Medulla oblongata (tissue), 1 donor: ENCODE measurements around the gene B4GALNT4.
"Not testable (repeated sequence)": the region's sequence is repeated elsewhere in the genome, so short reads cannot be mapped to it uniquely, and the experiment has no call there.

Source experiments
- DNase-seq: peaks from one replicate; pipeline ENCODE4 v3.0.0-alpha.2; 2015; ENCODE audit errors: extremely low spot score

B4GALNT4 gene

GRCh38 chr11:406796-407650 lies 37.7 kb downstream of the B4GALNT4 start:
- peak; percentile 56 for DNase-seq

DNA sequence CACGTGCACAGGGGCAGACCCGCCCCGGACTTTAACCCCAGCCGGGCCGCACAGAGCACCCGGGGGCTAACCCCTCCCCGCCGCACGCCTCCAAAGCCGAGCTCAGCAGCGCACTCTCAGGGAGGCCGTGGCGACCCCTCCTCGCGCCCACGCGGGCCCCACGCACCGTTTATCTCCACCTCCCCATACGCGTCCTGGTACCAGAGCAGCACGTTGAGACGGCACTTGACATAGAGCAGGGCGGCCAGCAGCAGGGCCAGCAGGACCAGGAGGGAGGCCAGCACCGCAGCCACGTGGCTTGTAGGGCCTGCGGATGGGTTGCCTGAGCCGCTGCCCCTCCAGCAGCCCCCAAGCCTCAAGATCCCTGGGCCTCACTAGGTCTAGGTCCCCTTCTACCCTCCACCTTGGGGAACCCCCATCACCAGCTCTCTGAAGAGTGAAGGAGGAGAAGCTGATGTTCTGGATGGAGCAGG lies 38.4 kb downstream of the B4GALNT4 start:
- no peak for DNase-seq

DNA sequence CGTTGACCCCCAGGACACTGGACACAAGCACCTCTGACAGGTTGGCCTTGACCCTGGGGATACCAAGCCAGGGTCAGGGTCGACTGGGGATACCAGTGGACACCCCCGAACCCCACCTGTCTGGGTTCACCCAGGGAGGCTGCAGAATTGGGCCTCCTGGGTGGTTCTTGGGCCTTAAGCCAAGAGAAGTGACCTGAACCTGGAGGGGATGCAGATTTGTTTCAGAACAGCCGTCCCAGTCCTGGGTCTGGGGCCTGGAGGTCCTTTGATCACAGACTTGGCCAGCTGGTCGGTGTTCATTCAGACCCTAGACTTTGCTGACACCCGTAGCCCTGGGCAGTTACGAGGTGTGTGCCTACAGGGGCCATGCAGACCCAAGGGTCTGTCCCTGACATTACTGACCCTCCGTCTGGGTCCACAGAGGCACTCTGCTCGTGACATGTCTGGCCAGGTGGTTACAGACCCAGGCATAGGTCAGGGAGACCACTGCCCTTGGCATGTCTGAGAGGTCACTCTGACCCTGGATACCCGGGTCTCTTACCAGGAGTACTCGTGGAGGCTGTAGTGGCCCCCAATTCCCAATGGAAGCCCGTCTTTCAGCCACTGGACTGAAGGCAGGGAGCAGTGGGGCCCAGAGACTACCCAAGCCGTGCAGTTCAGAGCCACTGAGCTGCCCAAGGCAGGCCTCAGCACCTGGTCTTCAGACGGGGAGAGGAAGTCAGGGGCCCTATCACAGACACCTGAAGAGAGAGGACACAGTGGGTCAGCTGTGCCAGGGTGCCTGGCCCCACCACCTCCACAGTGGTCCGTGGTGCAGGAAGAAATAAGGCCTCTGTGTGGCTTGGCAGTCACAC lies 39.1 kb downstream of the B4GALNT4 start:
- no peak for DNase-seq

GRCh38 chr11:409008-409599 lies 39.8 kb downstream of the B4GALNT4 start:
- no peak for DNase-seq

DNA sequence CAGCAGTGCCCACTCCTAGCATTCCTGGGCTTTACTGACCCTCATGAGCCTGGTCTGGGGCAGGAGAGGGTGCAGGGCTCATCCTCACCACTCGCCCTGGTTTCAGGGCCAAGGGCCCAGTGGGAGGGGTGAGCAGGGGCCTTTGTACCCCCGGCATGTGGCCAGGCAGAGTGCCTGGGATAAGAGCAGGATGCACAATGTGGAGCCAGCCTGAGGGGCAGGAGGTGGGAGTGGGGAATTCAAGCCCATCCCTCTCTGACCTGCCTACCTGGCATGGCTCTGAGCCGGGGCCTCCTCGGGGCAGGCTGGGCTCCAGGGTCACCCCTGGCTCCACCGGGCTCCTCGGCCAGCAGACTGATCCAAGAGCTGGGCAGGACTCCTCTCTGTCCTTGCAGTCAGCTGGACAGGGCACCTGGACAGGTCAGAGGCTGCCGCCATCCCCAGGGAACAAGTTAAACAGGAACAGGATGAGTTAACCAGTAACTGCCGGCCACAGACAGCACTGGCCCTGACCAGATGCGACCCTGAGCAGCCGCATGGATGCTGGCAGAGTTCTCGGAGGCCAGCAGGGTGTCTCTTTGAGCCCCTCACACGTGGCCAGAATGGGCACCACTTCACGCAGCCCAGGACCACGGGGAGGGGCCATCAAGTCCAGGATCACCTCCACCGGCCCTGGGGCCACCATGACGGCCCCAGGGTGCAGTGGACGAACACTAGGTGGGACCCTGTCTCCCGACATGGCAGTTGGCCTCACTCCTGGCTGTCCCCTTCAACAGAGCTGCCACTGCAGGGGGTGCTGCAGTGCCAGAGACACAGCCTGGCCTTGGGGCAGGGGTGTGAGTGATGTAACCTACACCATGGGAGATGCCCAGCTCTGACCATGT lies 40.5 kb downstream of the B4GALNT4 start:
- no peak for DNase-seq

DNA sequence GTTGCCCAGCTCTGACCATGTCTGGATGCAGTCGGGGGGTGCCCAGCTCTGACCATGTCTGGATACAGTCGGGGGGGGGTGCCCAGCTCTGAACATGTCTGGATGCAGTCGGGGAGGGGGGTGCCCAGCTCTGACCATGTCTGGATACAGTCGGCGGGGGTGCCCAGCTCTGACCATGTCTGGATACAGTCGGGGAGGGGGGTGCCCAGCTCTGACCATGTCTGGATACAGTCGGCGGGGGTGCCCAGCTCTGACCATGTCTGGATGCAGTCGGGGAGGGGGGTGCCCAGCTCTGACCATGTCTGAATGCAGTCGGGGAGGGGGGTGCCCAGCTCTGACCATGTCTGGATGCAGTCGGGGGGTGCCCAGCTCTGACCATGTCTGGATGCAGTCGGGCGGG lies 41.4 kb downstream of the B4GALNT4 start:
- not testable (repeated sequence) for DNase-seq

GRCh38 chr11:411520-411919 lies 42.2 kb downstream of the B4GALNT4 start:
- not testable (repeated sequence) for DNase-seq

- no peak for DNase-seq
These were observed 43.4 kb downstream of the B4GALNT4 start for GRCh38 chr11:412641-413119.

GRCh38 chr11:413120-414081 lies 44.1 kb downstream of the B4GALNT4 start:
- no peak for DNase-seq

- no peak for DNase-seq
These were observed 45.1 kb downstream of the B4GALNT4 start for GRCh38 chr11:414318-414857.

DNA sequence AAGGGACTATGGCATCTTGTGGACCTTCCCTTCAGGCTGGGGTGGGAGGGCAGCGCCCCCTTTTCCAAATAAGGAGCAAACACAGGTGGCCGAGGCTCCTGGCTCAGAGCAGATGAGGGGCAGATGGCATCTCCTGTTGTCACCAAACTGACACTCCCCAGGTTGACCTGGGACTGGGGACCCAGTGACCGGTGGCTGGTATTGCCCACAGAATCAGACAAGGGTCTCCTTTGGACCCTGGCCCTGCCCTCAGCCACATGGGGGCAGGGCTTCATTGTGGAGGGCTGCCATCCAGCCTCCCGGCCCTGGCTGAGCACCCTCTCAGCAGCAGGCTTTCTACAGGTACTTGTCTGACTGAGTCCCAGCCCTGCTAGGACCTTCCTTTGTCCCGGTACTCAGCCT lies 46.3 kb downstream of the B4GALNT4 start:
- DNase-seq: no peak

DNA sequence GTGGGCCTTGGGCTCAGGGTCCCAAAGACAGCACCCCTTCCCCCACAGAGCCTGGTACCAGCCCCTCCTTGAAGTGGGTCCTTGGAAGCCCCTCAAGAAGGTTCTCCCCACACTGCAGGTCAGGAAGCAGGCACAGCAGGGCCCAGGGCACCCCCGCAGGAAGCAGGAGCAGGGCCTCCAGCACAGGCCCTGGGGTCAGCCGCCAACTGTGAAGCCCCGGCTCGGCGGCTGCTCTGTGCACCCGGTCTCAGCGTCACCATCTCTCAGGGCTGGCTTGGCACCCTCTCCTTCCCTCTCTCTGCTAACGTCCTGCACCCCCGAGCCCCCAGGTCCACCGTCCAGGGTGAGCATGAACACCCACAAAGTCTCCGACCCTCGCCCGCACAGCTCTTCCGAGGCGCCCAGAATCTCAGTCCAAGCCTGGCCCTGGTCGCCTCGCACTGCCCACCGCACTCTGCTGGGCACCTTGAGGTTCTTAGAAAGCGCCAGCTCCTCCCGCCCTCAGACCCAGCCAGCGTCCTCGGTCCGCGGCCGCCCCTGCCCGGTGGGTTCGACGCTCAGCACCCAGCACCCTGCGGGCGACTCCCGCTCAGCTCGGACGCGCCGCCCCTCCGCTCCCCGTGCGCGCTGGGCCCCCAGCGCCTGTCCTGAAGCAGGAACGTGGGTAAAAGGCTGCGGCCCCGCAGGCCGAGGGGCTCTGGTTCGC lies 46.9 kb downstream of the B4GALNT4 start:
- no peak for DNase-seq

- no peak for DNase-seq
These were observed 47.7 kb downstream of the B4GALNT4 start for GRCh38 chr11:416757-417621.

DNA sequence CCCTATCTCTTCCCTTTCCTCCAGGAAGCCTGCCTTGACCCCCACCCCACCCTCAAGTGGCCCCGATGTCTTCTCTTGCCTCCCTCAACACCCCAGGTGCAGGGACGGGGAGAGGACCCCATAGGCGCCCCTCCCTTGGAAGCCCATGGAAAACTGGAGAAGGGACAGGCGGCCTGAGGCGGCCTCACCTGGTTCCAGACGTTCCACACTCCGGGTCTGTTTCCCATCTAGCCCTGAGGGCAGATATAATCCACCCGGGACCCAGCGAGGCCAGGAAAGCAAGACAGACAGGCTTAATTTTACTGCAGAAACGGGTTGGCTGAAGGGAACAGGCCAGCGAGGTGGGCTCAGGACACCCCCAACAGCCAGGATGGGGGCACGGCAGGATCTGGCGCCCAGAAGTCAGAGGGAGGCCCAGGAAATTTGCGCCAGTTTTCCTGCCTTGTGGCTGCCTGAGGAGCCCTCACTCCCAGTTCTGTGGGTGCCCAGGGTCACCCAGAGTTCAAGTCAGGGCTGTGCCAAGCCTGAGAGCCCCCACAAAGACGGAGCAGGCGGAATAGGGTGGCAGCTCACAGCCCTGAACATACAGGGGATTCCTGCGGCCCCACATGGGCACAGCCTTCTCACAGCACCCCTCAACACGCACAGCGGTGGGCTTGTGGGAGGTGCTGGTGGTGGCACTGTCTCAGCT lies 48.5 kb downstream of the B4GALNT4 start:
- DNase-seq: no peak

DNA sequence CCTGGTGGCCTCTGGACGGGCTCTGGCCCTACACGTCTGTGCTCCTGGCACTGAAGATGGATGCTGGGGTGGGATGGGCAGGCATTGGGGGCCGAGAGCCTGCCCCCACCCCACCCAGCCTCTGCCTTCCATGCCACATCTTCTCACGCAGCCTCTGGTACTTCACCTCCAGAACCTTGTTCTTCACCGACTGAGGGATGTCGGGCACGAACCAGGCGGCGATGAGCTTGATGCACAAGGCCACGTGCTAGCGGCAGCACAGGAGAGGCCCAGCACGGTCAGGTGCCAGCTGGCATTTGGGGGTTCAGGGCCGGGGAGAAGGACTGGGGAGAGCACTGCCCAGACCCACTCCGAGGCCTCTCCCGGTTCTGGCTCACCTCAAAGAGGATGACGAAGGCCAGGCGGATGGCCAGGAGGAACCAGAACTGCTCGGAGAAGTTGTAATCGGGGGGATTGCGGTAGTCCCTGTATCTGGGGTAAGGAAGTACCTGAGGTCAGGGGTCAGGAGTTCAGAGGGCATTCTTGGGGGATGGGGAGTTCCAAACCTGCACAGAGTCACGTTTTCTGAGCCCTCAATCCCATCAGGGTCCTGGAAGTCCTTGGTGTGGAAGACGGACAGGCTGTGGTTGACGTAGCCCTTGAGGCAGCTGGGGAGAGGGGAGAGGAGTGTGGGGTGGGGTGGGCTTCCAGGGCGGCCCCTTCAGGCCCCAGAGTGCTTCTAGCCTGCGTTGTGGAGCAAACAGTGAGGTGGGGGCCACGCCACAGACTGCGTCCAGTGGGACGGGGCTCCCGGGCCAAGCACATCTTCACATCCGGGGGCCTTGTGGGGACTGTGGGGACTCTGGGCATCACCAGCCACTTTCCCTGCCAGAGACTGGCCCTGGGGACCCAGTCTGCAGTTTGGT lies 49.3 kb downstream of the B4GALNT4 start:
- no peak for DNase-seq

GRCh38 chr11:419248-420005 lies 50.1 kb downstream of the B4GALNT4 start:
- DNase-seq: no peak
